ENCODE measurements around the gene WWC2.

Gene WWC2

GRCh38 chr4:183255487-183255886 lies 156.4 kb downstream of the WWC2 start:
- TF ChIP-seq ZFX (IDR thresholded peaks at IDR 0.05) = no peak
- TF ChIP-seq CTCF (conservative IDR thresholded peaks at IDR 0.05) = no peak
- no peak overlapping the region for H3K27ac ChIP-seq

- H3K27ac ChIP-seq = no peak overlapping the region
- TF ChIP-seq CTCF (conservative IDR thresholded peaks at IDR 0.05) = no peak
Observed at GRCh38 chr4:183256343-183256742, 157.3 kb downstream of the WWC2 start.

GRCh38 chr4:183256756-183257385 lies 157.8 kb downstream of the WWC2 start:
- TF ChIP-seq ZFX (IDR thresholded peaks at IDR 0.05) = no peak
- TF ChIP-seq CTCF (conservative IDR thresholded peaks at IDR 0.05) = peak; percentile 87

GRCh38 chr4:183257808-183258207 lies 158.8 kb downstream of the WWC2 start:
- TF ChIP-seq CTCF (conservative IDR thresholded peaks at IDR 0.05) (no peak), ZFX (IDR thresholded peaks at IDR 0.05) (no peak)
- no peak overlapping the region for H3K27ac ChIP-seq

More at GRCh38 chr4:183256756-183257385, 157.8 kb downstream of the WWC2 start:
- H3K27ac ChIP-seq = no peak overlapping the region

GRCh38 chr4:183260491-183261151 lies 161.6 kb downstream of the WWC2 start:
- TF ChIP-seq CTCF (conservative IDR thresholded peaks at IDR 0.05) = no peak
- TF ChIP-seq ZFX (IDR thresholded peaks at IDR 0.05) = no peak
- H3K27ac ChIP-seq = peak overlapping the region; percentile 2; the same call in 1 of the 2 replicates

- peak; percentile 92 for TF ChIP-seq CTCF (conservative IDR thresholded peaks at IDR 0.05)
- no peak for TF ChIP-seq ZFX (IDR thresholded peaks at IDR 0.05)
- no peak overlapping the region for H3K27ac ChIP-seq
Observed at GRCh38 chr4:183261953-183262775, 163.1 kb downstream of the WWC2 start.

GRCh38 chr4:183262776-183263100 lies 163.7 kb downstream of the WWC2 start:
- no peak overlapping the region for H3K27ac ChIP-seq
- TF ChIP-seq CTCF (conservative IDR thresholded peaks at IDR 0.05) = no peak
- TF ChIP-seq ZFX (IDR thresholded peaks at IDR 0.05) = no peak

Data from C4-2B (cell line).